ENCODE results near the gene FIGN. TPM values are rescaled to one million over a fixed set of nuclear protein-coding genes. Genes with fewer than 3 reads are reported as not detected.

The FIGN gene
- total and polyA plus RNA-seq, 2 of the 8 experiments (the other 6 are each of a cell fraction or from before 2014, with no cell fraction given): 5.0 to 22.8 TPM

GRCh38 chr2:163771596-163771995, 35.8 kb upstream of the FIGN start:
- H3K4me1 ChIP-seq (replicated peaks in 1 of 4; ENCODE audit: control insufficient read depth in 3 of 4, insufficient read depth in 4 of 4, low read length in 3 of 4): no peaks in the 10 kb centered on the region
- no peak overlapping the region for H3K18ac ChIP-seq (ENCODE audit: extremely low read depth, low read length)
- H4K8ac ChIP-seq (ENCODE audit: extremely low read depth, insufficient read depth, low read length): no peak overlapping the region
- H3K27me3 ChIP-seq (replicated peaks in 1 of 4; ENCODE audit: control insufficient read depth in 3 of 4, extremely low read depth in 1 of 4, insufficient read depth in 3 of 4, low read length in 3 of 4): no peaks in the 10 kb centered on the region
- no peak overlapping the region for H3K27ac ChIP-seq (ENCODE audit: low read depth, low read length)
- no peak overlapping the region for H2BK15ac ChIP-seq (ENCODE audit: low read length)
- H2BK20ac ChIP-seq (ENCODE audit: low read length): no peak overlapping the region
- TF ChIP-seq CREB1 (IDR thresholded peaks at IDR 0.05) (no peak), BRCA1 (IDR thresholded peaks at IDR 0.05; ENCODE audit: low read depth, low read length) (no peak), TAF1 (IDR thresholded peaks at IDR 0.05; ENCODE audit: low read depth, low read length) (no peak), POU5F1 (IDR thresholded peaks at IDR 0.05; ENCODE audit: low read depth, low read length) (no peak), CHD2 (IDR thresholded peaks at IDR 0.05; ENCODE audit: low read length) (no peak)
- H3K56ac ChIP-seq (replicated peaks; ENCODE audit: insufficient read length, low read depth, low read length): no peak overlapping the region
- H3K79me1 ChIP-seq (ENCODE audit: low read depth, low read length): no peaks in the 10 kb centered on the region
- no peak overlapping the region for H2BK5ac ChIP-seq (ENCODE audit: low read depth, low read length)
- H3K23me2 ChIP-seq (ENCODE audit: low read depth, low read length): no peaks in the 10 kb centered on the region
- H3K4me2 ChIP-seq (ENCODE audit: insufficient read depth in 1 of 2, low read depth in 2 of 2, low read length in 2 of 2): no peak overlapping the region
- DNase-seq (ENCODE audit: low read depth in 1 of 2, low spot score in 2 of 2): no peak
- H2AFZ ChIP-seq (ENCODE audit: low read length): no peak overlapping the region
- no peak overlapping the region for H4K91ac ChIP-seq (replicated peaks; ENCODE audit: insufficient read length, low read length)
- no peak overlapping the region for H3K23ac ChIP-seq (ENCODE audit: insufficient read length)
- H4K20me1 ChIP-seq (replicated peaks in 1 of 2; ENCODE audit: control insufficient read depth in 1 of 2, insufficient read depth in 2 of 2, low read length in 2 of 2): no peaks in the 10 kb centered on the region
- no peaks in the 10 kb centered on the region for H3K36me3 ChIP-seq (ENCODE audit: control insufficient read depth in 2 of 4, insufficient read depth in 4 of 4, low read length in 3 of 4)
- 90% methylated on average over 4 of the region's 4 CpGs; no CpG with 5 or more reads in 1 of the 2 experiments for WGBS, 2 experiments (ENCODE audit: extremely low coverage in 1 of 2, insufficient coverage in 1 of 2, insufficient read length in 1 of 2, insufficient replicate concordance in 2 of 2, low coverage in 1 of 2, low lambda C conversion rate in 2 of 2, missing lambda C conversion rate in 1 of 2)
- no peak overlapping the region for H3K9ac ChIP-seq (replicated peaks in 1 of 4; ENCODE audit: extremely low read depth in 1 of 4, low read depth in 3 of 4, low read length in 3 of 4)
- ChIA-PET POLR2A (ENCODE audit: partially characterized antibody) (no interaction called here), CTCF (ENCODE audit: partially characterized antibody) (no interaction called here)
- FAIRE-seq: no peak
- no peaks in the 10 kb centered on the region for H3K79me2 ChIP-seq (ENCODE audit: control insufficient read depth in 1 of 2, insufficient read depth in 2 of 2, low read length in 2 of 2)
- no peak overlapping the region for H2BK12ac ChIP-seq (ENCODE audit: low read depth, low read length)
- H3K4ac ChIP-seq (replicated peaks; ENCODE audit: insufficient read length, low read depth, low read length): no peak overlapping the region
- H3K4me3 ChIP-seq (ENCODE audit: extremely low read depth in 1 of 4, insufficient read depth in 2 of 4, low read depth in 3 of 4, low read length in 4 of 4): no peak overlapping the region
- no peak overlapping the region for H3K14ac ChIP-seq (ENCODE audit: insufficient read length)
- no peak overlapping the region for H2BK120ac ChIP-seq (replicated peaks; ENCODE audit: low read depth, low read length)
- H2AK5ac ChIP-seq (ENCODE audit: low read depth, low read length): no peak overlapping the region
- H4K5ac ChIP-seq (ENCODE audit: insufficient read length, low read depth, low read length): no peak overlapping the region
- H3K9me3 ChIP-seq (ENCODE audit: insufficient read depth in 2 of 2, low read depth in 1 of 2, low read length in 1 of 2): no peaks in the 10 kb centered on the region

All from H1 (cell line).